ENCODE measurements around the gene FBXW7.

DNA sequence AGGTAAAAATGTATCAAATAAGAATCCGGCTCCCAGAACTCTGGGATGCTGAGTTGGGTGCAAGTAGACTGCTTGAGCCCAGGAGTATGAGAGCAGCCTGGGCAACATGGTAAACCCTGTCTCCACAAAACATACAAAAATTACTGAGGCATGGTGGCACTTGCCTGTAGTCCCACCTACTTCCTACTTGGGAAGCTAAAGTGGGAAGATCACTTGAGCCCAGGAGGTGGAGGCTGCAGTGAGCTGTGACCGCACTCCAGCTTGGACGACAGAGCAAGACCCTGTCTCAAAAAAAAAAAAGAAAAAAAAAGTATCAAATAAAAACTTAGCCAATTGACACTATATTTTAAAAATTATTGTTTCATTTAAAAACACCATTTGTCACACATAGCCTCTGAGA lies 84.4 kb downstream of the FBXW7 start:
- TF ChIP-seq CTCF (IDR thresholded peaks at IDR 0.05; ENCODE audit: low read depth, low read length) (no peak), POLR2A (IDR thresholded peaks at IDR 0.05; ENCODE audit: extremely low read depth, insufficient read length) (no peak)

Data from NB4 (cell line).